CD4-positive, alpha-beta T cell treated with Interleukin-6 at 100 ng/mL for 8 hours (primary cell): ENCODE measurements around the gene GRWD1.

Experiments
- DNase-seq: peaks from one replicate; pipeline ENCODE4 v3.0.0-alpha.2; 2020; ENCODE audit warnings: mixed read lengths, low spot score

The GRWD1 gene

GRCh38 chr19:48498595-48499311 lies 53.0 kb downstream of the GRWD1 start:
- DNase-seq = no peak

DNA sequence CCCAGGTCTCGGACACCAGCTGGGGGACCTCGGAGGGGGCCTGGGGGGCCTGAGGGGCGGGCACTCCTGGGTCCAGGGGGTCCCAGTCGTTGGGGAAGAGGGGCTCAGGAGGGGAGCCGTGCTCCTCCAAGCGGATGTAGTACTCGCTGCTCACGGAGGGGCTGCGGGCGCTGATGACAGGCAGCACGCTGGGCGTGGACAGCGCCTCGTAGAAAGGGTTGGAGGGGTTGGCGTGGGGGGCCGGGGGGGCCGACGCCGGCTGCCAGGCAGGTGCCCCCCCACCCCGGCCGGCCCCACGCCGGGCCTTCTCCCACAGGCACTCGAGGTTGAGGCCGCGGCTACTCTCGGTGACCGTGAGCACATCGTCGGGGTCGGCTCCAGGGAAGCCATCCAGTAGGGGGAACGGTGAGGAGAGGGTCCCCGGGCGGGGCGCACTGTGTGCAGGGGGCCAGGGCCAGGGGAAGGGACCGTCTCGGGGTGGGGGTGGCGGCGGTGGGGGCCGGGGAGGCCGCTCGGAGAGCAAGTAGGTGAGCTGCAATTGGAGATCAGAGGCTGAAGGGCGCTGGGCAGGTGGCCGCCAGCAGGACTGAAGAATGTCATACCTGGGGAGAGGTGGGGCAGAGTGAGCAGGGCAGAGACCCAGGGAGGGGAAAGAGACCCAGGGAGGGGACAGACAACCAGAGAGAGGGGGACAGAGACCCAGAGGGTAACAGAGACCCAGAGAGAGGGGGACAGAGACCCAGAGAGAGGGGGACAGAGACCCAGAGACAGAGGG lies 53.7 kb downstream of the GRWD1 start:
- DNase-seq = no peak

DNA sequence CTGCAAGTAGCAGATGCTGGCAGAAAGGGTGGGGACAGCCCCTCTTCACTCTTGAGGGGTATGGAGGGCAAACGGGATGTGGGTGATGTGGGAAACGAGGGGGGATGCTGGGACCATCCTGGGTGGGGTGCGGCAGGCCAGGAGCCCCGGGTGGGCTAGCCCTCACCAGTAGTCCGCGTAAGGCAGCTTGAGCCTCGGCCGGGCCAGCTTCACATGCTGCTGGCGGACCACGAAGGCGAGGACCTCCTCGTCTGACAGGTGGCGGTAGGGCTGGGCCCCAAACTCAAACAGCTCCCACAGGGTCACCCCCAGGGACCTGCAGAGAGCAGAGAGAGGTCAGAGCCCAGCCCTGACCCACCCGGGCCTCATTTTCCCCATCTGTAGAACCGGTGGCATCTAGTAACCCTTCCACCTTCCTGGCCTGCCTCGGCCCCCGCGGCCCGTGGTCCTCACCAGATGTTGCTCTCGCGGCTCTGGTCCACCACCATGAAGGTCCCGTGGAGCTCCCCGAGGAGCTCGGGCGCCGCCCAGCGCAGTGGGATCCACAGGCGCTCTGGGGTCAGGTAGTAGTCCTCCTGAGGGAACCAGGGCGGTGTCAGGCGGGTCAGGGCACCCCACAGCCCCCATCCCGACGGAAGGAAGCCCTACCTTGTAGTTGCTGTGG lies 55.2 kb downstream of the GRWD1 start:
- DNase-seq = no peak

DNA sequence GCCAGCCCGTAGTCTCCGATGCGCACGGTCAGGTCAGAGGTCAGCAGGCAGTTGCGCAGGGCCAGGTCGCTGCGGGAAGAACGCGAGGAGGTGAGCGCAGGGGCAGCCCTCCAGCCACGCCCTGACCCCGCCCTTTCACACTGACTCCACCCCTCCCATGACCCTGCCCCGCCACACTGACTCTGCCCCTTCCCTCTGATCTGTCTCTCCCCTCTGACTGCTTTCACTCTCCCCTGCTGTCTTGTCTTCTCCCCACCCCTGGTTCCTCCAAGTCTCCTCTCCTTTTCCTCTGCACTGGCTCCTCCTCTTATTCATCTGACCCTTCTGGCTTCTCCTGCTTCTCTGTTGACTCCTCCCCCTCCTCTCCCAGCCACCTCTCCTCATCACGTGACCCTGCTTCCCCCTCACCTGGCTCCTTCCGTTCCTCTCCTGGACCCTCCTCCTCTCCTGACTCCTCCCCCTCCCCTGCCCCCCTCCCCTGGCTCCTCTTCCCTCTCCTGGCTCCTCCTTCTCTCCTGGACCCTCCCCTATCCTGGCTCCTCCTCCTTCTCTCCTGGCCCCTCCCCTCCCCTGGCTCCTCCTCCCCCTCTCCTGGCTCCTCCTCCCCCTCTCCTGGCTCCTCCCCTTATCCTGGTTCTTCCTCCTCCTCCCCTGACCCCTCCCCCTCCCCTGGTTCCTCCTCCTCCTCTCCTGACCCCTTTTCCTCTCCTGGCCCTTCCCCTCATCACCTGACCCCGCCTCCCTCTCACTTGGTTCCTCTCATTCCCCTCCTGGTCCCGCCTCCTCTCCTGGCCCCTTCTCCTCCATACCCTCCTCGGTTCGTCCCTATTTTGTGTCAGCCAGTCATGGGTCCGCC lies 55.9 kb downstream of the GRWD1 start:
- DNase-seq = peak; percentile 85

DNA sequence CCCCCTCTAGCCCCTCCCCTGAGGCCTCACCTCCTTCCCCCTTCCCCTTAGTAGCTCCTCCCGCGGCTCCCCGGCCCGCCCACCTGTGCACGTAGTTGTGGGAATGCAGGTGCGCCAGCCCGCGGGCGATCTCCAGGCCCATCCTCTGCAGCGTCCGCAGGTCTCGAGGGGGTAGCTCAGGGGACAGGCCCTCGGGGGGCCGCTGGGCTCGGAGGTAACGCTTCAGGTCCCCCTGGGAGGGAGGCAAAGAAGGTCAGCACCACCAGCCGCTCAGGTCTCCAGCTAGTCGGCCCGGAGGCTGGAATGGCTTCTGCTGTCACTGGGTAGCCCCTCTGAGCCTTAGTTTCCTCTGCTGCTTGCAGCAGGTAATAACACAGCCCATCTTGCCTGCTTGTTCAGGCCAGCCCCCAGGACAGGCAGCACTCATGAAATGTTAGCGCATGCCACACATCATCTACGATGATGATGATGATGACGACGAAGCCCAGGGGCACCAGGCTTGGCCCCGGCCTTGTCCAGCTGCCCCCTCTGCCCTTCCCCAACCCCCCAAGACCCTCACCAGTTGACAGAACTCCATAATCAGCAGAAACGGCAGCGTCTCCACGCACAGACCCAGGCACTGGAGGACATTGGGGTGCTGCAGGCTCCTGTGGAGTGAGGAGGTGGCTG lies 56.7 kb downstream of the GRWD1 start:
- DNase-seq = no peak

DNA sequence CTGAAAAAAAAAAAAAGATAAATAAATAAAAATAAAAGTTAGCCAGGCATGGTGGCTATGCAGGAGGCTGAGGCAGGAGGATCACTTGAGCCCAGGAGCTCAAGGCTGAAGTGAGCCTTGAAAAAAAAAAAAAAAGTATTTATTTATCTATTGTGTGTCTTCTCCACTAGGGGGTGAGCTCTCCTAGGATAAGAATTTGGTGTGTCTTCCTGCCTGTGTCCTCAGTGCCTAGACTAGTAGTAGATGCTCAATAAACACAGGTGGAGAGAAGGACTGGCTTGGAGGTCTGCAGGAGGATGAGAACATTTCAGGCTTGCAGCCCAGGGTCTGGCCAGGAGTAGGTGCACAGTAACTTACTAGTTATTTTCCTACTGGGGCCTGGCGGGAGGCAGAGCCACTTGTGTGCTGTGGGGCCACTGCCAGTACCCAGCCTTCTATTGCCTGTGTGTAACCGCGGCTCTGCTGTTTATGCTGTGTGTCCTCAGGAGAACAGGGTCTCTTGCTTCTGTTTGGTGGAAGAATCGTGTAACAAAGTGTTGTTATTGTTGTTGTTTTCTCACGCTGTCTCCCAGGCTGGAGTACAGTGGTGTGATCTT lies 60.5 kb downstream of the GRWD1 start:
- DNase-seq = peak; percentile 60
